ENCODE data around the gene SHOX.
"Not testable (repeated sequence)": the region's sequence is repeated elsewhere in the genome, so short reads cannot be mapped to it uniquely, and the experiment has no call there.

SHOX gene

DNA sequence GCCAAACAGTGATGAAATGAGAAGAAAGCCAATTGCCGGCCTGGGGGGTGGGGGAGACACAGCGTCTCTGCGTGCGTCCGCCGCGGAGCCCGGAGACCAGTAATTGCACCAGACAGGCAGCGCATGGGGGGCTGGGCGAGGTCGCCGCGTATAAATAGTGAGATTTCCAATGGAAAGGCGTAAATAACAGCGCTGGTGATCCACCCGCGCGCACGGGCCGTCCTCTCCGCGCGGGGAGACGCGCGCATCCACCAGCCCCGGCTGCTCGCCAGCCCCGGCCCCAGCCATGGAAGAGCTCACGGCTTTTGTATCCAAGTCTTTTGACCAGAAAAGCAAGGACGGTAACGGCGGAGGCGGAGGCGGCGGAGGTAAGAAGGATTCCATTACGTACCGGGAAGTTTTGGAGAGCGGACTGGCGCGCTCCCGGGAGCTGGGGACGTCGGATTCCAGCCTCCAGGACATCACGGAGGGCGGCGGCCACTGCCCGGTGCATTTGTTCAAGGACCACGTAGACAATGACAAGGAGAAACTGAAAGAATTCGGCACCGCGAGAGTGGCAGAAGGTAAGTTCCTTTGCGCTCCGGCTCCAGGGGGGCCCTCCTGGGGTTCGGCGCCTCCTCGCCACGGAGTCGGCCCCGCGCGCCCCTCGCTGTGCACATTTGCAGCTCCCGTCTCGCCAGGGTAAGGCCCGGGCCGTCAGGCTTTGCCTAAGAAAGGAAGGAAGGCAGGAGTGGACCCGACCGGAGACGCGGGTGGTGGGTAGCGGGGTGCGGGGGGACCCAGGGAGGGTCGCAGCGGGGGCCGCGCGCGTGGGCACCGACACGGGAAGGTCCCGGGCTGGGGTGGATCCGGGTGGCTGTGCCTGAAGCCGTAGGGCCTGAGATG lies at the start of gene SHOX:
Gene SHOX (plus strand): TSS at position 180 of the 885 bp plus-strand sequence. CDS start 107 bp downstream, at position 287.
- DNase-seq = no peak

DNA sequence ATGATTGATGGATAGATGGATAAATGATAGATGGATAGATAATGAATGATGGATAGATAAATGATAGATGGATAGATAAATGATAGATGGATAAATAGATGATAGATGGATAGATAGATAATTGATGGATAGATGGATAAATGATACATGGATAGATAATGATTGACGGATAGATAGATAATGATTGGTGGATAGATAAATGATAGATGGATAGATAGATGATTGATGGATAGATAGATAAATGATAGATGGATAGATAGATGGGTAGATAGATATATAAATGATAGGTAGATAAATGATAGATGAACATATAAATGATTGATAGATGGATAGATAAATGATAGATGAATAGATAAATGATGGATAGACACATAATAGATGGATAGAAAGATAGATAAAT lies 49.5 kb upstream of the SHOX start:
- no peak for DNase-seq

- DNase-seq = no peak
Observed at GRCh38 chrX:581720-582298, 48.8 kb upstream of the SHOX start.

DNA sequence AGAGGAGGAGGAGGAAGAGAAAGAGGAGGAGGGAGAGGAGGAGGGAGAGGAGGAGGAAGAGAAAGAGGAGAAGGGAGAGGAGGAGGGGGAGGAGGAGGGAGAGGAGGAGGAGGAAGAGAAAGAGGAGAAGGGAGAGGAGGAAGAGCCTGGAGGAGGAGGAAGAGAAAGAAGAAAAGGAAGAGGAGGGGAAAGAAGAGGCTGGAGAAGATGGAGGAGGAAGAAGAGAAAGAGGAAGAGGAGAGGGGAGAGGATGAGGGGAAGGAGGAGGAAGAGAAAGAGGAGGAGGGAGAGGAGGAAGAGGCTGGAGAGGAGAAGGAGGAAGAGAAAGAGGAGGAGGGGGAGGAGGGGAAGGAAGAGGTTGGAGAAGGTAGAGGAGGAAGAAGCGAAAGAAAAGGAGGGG lies 46.0 kb upstream of the SHOX start:
- no peak for DNase-seq

DNA sequence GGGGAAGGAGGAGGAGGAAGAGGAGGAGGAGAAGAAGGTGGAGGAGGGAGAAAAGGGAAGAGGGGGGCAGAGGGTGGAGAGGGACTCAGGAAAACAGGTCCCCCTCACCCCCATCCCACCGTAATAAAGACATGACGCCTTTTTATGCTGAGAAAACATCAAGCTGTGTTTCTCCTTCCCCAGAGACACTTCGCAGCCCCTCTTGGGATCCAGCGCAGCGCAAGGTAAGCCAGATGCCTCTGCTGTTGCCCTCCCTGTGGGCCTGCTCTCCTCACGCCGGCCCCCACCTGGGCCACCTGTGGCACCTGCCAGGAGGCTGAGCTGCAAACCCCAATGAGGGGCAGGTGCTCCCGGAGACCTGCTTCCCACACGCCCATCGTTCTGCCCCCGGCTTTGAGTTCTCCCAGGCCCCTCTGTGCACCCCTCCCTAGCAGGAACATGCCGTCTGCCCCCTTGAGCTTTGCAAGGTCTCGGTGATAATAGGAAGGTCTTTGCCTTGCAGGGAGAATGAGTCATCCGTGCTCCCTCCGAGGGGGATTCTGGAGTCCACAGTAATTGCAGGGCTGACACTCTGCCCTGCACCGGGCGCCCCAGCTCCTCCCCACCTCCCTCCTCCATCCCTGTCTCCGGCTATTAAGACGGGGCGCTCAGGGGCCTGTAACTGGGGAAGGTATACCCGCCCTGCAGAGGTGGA lies 45.3 kb upstream of the SHOX start:
- DNase-seq = no peak

DNA sequence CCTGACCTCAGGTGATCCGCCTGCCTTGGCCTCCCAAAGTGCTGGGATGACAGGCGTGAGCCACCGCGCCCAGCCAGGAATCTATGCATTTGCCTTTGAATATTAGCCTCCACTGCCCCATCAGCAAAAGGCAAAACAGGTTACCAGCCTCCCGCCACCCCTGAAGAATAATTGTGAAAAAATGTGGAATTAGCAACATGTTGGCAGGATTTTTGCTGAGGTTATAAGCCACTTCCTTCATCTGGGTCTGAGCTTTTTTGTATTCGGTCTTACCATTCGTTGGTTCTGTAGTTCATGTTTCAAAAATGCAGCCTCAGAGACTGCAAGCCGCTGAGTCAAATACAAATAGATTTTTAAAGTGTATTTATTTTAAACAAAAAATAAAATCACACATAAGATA lies 44.2 kb upstream of the SHOX start:
- DNase-seq = no peak

DNA sequence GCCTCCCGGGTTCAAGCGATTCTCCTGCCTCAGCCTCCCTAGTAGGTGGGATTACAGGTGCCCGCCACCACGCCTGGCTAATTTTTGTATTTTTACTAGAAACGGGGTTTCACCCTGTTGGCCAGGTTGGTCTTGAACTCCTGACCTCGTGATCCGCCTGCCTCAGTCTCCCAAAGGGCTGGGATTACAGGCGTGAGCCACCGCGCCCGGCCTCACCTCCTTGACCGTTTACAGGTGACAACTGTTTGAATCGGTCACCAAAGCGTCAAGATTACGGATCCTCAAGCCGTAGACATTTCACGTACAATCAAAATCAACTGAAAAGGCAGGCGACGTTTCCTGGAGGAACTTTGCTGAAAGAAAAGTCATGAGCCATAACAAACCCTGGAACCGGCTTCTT lies 41.3 kb upstream of the SHOX start:
- not testable (repeated sequence) for DNase-seq

- no peak for DNase-seq
Observed at GRCh38 chrX:590693-591404, 39.7 kb upstream of the SHOX start.

GRCh38 chrX:599837-600715 lies 30.5 kb upstream of the SHOX start:
- DNase-seq = no peak

- DNase-seq = not testable (repeated sequence)
Observed at GRCh38 chrX:603029-603428, 27.6 kb upstream of the SHOX start.

- not testable (repeated sequence) for DNase-seq
Observed at GRCh38 chrX:604616-605015, 26.0 kb upstream of the SHOX start.

- not testable (repeated sequence) for DNase-seq
Observed at GRCh38 chrX:608088-608487, 22.5 kb upstream of the SHOX start.

DNA sequence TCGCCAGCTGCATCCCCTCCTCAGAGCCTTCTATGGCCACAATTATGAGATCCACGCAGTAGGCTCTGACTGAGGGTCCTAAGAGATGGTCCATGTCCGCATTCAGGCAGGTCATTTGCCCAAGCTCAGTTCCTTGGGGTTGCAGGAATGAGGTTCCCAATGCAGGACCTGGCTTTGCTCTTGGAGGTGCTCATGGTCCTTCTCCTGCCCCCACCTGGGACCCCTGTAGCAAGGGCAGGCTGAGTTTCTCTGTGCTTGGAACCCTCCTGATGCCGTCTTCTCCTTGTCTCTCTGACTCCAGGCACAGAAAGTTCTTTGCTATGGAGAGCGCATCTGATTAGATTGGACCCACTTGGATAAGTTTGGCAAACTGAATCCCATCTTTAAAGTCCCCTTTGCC lies 16.5 kb upstream of the SHOX start:
- no peak for DNase-seq

- DNase-seq = no peak
Observed at GRCh38 chrX:617401-617800, 13.2 kb upstream of the SHOX start.

DNA sequence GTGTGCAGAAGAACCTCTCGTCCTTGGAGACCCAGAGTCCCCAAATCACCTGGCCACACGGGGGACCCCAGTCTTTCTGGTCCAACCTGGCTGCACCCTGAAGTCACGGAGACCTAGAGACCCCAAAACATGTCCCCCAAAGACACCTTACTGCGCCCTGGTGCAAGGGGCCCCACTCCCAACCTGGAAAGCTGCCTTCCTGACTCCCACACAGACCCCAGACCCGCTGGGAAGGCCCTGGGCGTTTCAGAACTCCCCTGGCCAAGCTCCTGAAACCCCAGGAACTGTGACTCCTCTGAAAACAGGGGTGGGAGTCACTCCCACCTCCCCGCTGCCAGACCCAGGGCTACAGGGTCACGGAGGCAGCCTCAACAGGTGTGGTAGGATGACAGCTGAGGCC lies 12.7 kb upstream of the SHOX start:
- DNase-seq = no peak

DNA sequence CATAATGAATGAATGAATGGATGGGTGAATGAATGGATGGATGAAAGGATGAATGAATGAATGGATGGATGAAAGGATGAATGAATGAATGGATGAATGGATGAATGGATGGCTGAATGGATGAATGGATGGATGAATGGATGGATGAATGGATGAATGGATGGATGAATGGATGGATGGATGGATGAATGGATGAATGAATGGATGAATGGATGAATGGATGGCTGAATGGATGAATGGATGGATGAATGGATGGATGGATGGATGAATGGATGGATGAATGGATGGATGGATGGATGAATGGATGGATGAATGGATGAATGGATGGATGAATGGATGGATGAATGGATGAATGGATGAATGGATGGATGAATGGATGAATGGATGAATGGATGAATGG lies 12.3 kb upstream of the SHOX start:
- not testable (repeated sequence) for DNase-seq

DNA sequence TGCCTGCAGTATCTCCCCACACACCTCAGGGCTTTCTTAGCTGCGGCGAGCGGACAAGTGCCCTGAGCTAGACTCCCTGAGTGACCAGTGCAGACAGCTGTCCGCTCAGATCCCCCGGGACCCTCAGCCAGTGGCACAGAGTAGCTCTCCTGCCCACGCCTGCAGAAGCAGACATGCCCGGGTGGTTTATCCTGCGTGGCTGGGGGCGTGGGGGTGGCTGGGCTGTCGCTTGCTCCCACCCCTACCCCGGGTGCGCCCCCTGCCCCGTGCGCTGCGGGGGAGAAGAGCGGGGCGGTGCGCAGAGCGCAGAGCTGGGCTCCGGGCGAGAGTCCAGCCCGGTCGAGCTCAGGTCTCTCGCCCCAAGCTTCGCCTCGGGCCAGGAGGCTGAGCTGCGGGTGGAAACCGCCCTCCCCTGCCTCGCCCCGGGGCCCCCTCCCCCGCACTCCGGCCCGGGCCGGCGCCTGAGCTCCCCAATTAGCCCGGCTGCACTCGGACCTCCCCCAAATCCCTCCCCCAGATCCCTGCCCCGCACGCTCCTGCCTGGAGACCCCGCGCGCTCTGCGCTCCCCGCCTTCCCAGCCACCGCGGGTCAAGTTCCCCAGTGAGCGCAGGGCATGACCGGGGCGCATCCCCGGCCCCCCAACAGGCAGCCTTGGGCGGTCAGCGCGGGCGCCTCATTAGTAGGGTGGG lies 11.7 kb upstream of the SHOX start:
- DNase-seq = no peak

- no peak for DNase-seq
Observed at GRCh38 chrX:619451-619811, 11.2 kb upstream of the SHOX start.

DNA sequence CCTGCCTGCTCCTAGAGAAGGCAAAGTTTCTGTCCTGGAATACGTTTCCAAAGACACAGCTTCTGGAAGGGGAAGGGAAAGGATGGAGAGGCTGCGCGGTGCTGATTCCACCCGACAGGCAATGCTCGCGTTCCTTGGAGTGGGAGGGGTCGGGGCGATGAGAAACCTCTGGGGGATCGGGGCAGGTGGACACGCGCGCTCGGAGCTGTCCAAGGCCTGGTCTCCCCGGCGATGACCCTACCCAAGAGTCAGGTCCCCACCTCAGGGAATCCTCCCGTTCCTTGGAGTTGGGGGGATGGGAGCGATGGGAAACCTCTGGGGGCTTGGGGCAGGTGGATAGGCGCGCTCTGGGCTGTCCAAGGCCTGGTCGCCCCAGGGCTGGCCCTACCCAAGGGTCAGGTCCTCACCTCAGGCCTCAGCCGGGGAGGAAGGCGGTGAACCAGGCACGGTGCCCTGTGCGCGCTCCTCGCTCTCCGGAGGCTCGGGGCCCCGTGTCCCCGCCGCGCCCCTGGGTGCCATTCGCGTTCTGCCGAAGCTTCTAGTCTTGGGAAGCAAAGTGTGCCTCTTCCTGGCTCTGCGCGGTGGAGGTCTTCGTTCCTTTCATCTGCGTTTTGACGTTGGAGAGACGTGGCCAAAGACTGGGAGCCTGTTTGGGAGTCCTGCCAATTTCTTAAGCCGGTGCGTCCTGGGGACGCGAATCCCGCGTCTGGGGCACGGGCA lies 10.6 kb upstream of the SHOX start:
- no peak for DNase-seq

- DNase-seq = no peak
Observed at GRCh38 chrX:621705-622503, 8.7 kb upstream of the SHOX start.

All from activated T-cell treated with anti-CD3 and anti-CD28 coated beads, Interleukin-2, amount 50 U/mL, for 48 hours (primary cell).